OCI-LY3 (cell line): Measurements from ENCODE around the gene WBP1L.

Experiments used
- CTCF ChIP-seq: fragments of 200-600, 300-600 bp; sonication (generic); IDR thresholded peaks from 2 replicates; pipeline ENCODE4 v1.5.1; 2014; ENCODE audit warnings: antibody characterized with exemption, low read length, low read depth
- EZH2phosphoT487 ChIP-seq: fragments of 200-600 bp; shearing (Covaris generic); IDR thresholded peaks from 2 replicates; pipeline ENCODE4 v1.6.1; 2018; ENCODE audit warnings: antibody characterized with exemption, mixed run types, low read depth

GRCh38 chr10:102769375-102770107, 25.8 kb downstream of the WBP1L start:
- no peak for TF ChIP-seq CTCF
- TF ChIP-seq EZH2phosphoT487, result no peak
